B cell (primary cell): ENCODE results near the gene EPB41L4B. TPM values are rescaled to one million over a fixed set of nuclear protein-coding genes. Genes with fewer than 3 reads are reported as not detected.
A peak's percentile ranks its signal among the peaks of the same experiment; 100 is the strongest.

Experiments
- ATAC-seq: fragments of 200-7000 bp; cut with Tn5 transposase; one replicate; pipeline ENCODE4 v1.10.0; 2021; ENCODE audit warnings: low read depth, mild to moderate bottlenecking, moderate number of reproducible peaks, moderate library complexity
- CTCF ChIA-PET: fragments of 350-600 bp; sonication (Branson Sonifier 250); formaldehyde crosslinking; loops from one replicate; lab custom pipeline; 2021; ENCODE audit warnings: antibody characterized with exemption, inconsistent platforms; lab: Charles Lee
- POLR2A ChIA-PET: fragments of 350-600 bp; sonication (Branson Sonifier 250); formaldehyde crosslinking; loops from one replicate; lab custom pipeline; 2021; ENCODE audit warnings: antibody characterized with exemption; lab: Charles Lee
- DNase-seq: peaks from one replicate; pipeline ENCODE4 v3.0.0; 2013
- H2AFZ ChIP-seq: 2 replicates; pipeline ENCODE4 v1.6.1; 2012; ENCODE audit warnings: mild to moderate bottlenecking, low read depth, low read length; ENCODE audit not compliant: insufficient read depth, poor library complexity, severe bottlenecking
- H3K27ac ChIP-seq, 2 donors: 1 replicate in 1 of 2; 2 replicates in 1 of 2; pipeline ENCODE4 v1.5.1; 2012 to 2013; ENCODE audit warnings: low read length in 2 of 2, mild to moderate bottlenecking in 2 of 2, moderate library complexity in 1 of 2
- H3K27me3 ChIP-seq, 4 experiments: fragments of 200-600 bp in 1 of 4; sonication (generic) in 1 of 4; replicated peaks in 1 of 4; 1 replicate in 2 of 4; 2 replicates in 2 of 4; pipeline versions ENCODE4 v1.6.1 to v1.7.0; 2013 to 2016; ENCODE audit warnings: low read length in 3 of 4, mild to moderate bottlenecking in 2 of 4, mixed read lengths in 1 of 4, moderate library complexity in 1 of 4; ENCODE audit not compliant: insufficient read depth in 4 of 4, control insufficient read depth in 3 of 4; ENCODE audit errors: control extremely low read depth in 1 of 4
- H3K36me3 ChIP-seq, 2 experiments: replicated peaks in 1 of 2; 1 replicate in 1 of 2; 2 replicates in 1 of 2; pipeline versions ENCODE4 v1.6.1 to v1.7.1; 2013; ENCODE audit warnings: low read length in 1 of 2; ENCODE audit not compliant: insufficient read depth in 2 of 2, control insufficient read depth in 1 of 2; ENCODE audit errors: control extremely low read depth in 1 of 2, extremely low read depth in 1 of 2
- H3K4me1 ChIP-seq, 2 donors: fragments of 200-600 bp in 1 of 2; sonication (generic) in 1 of 2; 1 replicate in 1 of 2; 2 replicates in 1 of 2; pipeline versions ENCODE4 v1.5.1 to v1.6.1; 2013 to 2017; ENCODE audit warnings: low read length in 2 of 2; ENCODE audit not compliant: control insufficient read depth in 2 of 2, insufficient read depth in 2 of 2
- H3K4me2 ChIP-seq: replicated peaks from 2 replicates; pipeline ENCODE3; 2012; ENCODE audit warnings: mild to moderate bottlenecking, low read depth, low read length; ENCODE audit not compliant: poor library complexity, severe bottlenecking
- H3K4me3 ChIP-seq, 5 experiments: fragments of 200-600 bp in 1 of 5; sonication (generic) in 1 of 5; 1 replicate in 3 of 5; 2 replicates in 2 of 5; pipeline versions ENCODE4 v1.5.1 to v1.7.0; 2011 to 2016; ENCODE audit warnings: low read length in 4 of 5, mild to moderate bottlenecking in 4 of 5, low read depth in 2 of 5, control low read depth in 1 of 5, moderate library complexity in 1 of 5; ENCODE audit not compliant: insufficient read depth in 1 of 5; ENCODE audit errors: control extremely low read depth in 1 of 5, extremely low read depth in 1 of 5
- H3K79me2 ChIP-seq: fragments of 200-600 bp; sonication (generic); one replicate; pipeline ENCODE4 v1.6.0; 2016; ENCODE audit warnings: low read length; ENCODE audit not compliant: control insufficient read depth, insufficient read depth
- H3K9ac ChIP-seq: fragments of 200-600 bp; sonication (generic); 2 replicates; pipeline ENCODE4 v1.6.1; 2017; ENCODE audit warnings: mild to moderate bottlenecking, low read length, moderate library complexity
- H3K9me3 ChIP-seq, 3 donors: one replicate each; pipeline versions ENCODE4 v1.6.1 to v1.7.1; 2013; ENCODE audit warnings: low read length in 2 of 3; ENCODE audit not compliant: control insufficient read depth in 2 of 3, insufficient read depth in 1 of 3; ENCODE audit errors: control extremely low read depth in 1 of 3
- H4K20me1 ChIP-seq: 2 replicates; pipeline ENCODE4 v1.6.0; 2012; ENCODE audit warnings: mild to moderate bottlenecking, low read length; ENCODE audit not compliant: insufficient read depth, control insufficient read depth, poor library complexity, severe bottlenecking
- H3K27ac Mint-ChIP-seq: one replicate; pipeline ENCODE4 v1.8.0; 2021; ENCODE audit warnings: mixed read lengths
- H3K27me3 Mint-ChIP-seq: one replicate; pipeline ENCODE4 v1.8.0; 2021; ENCODE audit warnings: mixed read lengths
- H3K4me1 Mint-ChIP-seq: one replicate; pipeline ENCODE4 v1.8.0; 2021; ENCODE audit warnings: mixed read lengths
- H3K4me3 Mint-ChIP-seq: one replicate; pipeline ENCODE4 v1.8.0; 2021; ENCODE audit warnings: mixed read lengths
- H3K9me3 Mint-ChIP-seq: one replicate; pipeline ENCODE4 v1.8.0; 2022; ENCODE audit warnings: mixed read lengths; ENCODE audit not compliant: insufficient read depth
- EZH2 ChIP-seq: IDR thresholded peaks from 2 replicates; pipeline ENCODE4 v1.6.1; 2012; ENCODE audit warnings: borderline replicate concordance, low read depth, mild to moderate bottlenecking, moderate library complexity, low read length; ENCODE audit not compliant: insufficient read depth, poor library complexity, severe bottlenecking
- WGBS: methylation state at CpG from one replicate; pipeline ENCODE4 v1.1.5; 2013; ENCODE audit warnings: missing lambda C conversion rate; ENCODE audit not compliant: insufficient coverage; 5-methylcytosine and 5-hydroxymethylcytosine counted together
- intact Hi-C: fragments of 100-400 bp; cut with micrococcal nuclease; formaldehyde crosslinking; loops from one replicate; pipeline ENCODE4 v1.10.0; 2022
- polyA plus RNA-seq: library from polyadenylated mRNA; depleted of rRNA; stranded (reverse); fragments of >200 nt; gene quantifications from 2 replicates; pipeline ENCODE4 v1.2.3, GENCODE V29; 2012
- total RNA-seq, 2 donors: library from RNA; stranded (reverse); fragments of 120-200 nt in 1 of 2; gene quantifications; 1 replicate in 1 of 2; 2 replicates in 1 of 2; pipeline versions ENCODE4 v1.2.3 to v1.2.4, GENCODE V29; 2013 to 2022
- TF ChIP-seq, protein P1 (sequence below): fragments of 200-600 bp; IDR thresholded peaks from one replicate; pipeline ENCODE4 v1.8.0; 2022; ENCODE audit warnings: antibody characterized with exemption, mild to moderate bottlenecking

Gene EPB41L4B
- total and polyA plus RNA-seq, 2 donors (not counting 1 experiment from before 2014, with no cell fraction given): 2.9 TPM; not detected in 1

DNA sequence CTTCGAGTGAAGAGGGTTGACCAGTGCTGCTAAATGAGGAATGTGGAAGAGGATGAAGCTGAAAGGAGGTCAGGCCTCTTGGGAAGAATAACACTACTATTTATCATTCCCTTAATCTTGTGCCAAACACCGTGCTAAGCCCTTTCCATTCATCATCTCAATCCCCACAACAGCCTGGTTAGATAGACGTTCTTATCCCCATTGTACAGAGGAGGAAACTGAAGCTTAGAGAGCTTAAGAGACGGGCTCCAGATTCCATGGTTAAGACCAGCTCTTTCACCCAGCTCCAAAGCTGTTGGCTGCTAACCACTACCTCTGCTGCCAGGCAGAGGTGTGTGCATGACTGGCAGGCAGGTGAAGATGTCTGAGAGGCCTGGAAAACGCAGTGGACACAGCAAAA is 868 bp upstream of the EPB41L4B start:
- H2AFZ ChIP-seq: no peak overlapping the region
- peaks cover 70% of the 10 kb centered on the region for H3K27me3 Mint-ChIP-seq
- POLR2A ChIA-PET: interaction anchor here (0.6 kb wide), 1 partner anchor 25 kb away, joined by 6 read pairs; no protein-coding TSS in a partner anchor
- H3K4me1 Mint-ChIP-seq: peaks cover 13% of the 10 kb centered on the region
- intact Hi-C loops: loop anchor here (2.0 to 5.0 kb wide), 3 partner anchors 77 to 309 kb away; partner anchors contain the start of gene CTNNAL1
- peak overlapping the region; percentile 89 for H3K4me3 Mint-ChIP-seq
- no peaks in the 10 kb centered on the region for H4K20me1 ChIP-seq
- no peak for TF ChIP-seq EZH2
- TF ChIP-seq, protein P1, sequence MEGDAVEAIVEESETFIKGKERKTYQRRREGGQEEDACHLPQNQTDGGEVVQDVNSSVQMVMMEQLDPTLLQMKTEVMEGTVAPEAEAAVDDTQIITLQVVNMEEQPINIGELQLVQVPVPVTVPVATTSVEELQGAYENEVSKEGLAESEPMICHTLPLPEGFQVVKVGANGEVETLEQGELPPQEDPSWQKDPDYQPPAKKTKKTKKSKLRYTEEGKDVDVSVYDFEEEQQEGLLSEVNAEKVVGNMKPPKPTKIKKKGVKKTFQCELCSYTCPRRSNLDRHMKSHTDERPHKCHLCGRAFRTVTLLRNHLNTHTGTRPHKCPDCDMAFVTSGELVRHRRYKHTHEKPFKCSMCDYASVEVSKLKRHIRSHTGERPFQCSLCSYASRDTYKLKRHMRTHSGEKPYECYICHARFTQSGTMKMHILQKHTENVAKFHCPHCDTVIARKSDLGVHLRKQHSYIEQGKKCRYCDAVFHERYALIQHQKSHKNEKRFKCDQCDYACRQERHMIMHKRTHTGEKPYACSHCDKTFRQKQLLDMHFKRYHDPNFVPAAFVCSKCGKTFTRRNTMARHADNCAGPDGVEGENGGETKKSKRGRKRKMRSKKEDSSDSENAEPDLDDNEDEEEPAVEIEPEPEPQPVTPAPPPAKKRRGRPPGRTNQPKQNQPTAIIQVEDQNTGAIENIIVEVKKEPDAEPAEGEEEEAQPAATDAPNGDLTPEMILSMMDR: no peak
- ATAC-seq (no peak), DNase-seq (no peak)
- H3K9me3 Mint-ChIP-seq: no peaks in the 10 kb centered on the region
- CTCF ChIA-PET: interaction anchor here (0.6 kb wide), 1 partner anchor 88 kb away, joined by 4 read pairs; no protein-coding TSS in a partner anchor
- H3K79me2 ChIP-seq: no peaks in the 10 kb centered on the region
- no peak overlapping the region for H3K9ac ChIP-seq
- peaks cover 12 to 13% of the 10 kb centered on the region in 2 donors for H3K4me1 ChIP-seq
- no peak overlapping the region for H3K4me2 ChIP-seq
- whole genome bisulfite sequencing: 72% methylated on average over 3 of the region's 5 CpGs
- no peaks in the 10 kb centered on the region for H3K36me3 ChIP-seq
- H3K9me3 ChIP-seq: peaks cover 0 to 7% (median 0%) of the 10 kb centered on the region in 3 donors
- peaks cover 0 to 51% (median 27%) of the 10 kb centered on the region in 4 experiments for H3K27me3 ChIP-seq
- H3K4me3 ChIP-seq: no peak overlapping the region
- no peak overlapping the region for H3K27ac Mint-ChIP-seq
- no peak overlapping the region for H3K27ac ChIP-seq

DNA sequence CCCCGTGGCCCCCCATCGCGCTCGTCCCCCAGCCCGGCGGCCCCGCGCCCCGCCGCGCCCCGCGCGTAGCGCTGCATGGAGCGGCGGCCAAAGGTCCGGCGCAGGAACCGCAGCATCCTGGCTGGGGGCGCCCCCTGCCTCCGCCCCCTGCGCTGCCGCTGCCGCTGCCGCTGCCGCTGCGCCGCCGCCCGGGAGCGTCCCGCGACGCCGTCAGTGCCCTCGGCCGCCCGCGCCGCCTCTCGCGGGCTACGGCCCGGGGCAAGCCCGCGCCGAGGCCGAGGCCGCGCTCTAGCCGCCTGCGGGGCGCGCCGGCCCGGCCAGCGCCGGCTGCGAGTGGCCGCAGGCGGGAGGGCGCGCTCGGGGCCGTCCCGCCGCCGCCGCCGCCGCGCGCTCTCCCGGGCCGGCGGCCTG is 523 bp downstream of the EPB41L4B start:
- H3K4me1 Mint-ChIP-seq: peaks cover 13% of the 10 kb centered on the region
- H3K4me2 ChIP-seq: peak overlapping the region; percentile 57
- peak; percentile 15 for ATAC-seq
- TF ChIP-seq EZH2: no peak
- TF ChIP-seq, protein P1: no peak
- H3K27ac Mint-ChIP-seq: no peak overlapping the region
- ChIA-PET CTCF (no interaction called here), POLR2A (no interaction called here)
- WGBS: under 1% methylated on average over 77 of the region's 77 CpGs
- no peak overlapping the region for H2AFZ ChIP-seq
- H3K27me3 Mint-ChIP-seq: peaks cover 72% of the 10 kb centered on the region
- no peak overlapping the region for H3K4me3 ChIP-seq
- peaks cover 0 to 56% (median 28%) of the 10 kb centered on the region in 4 experiments for H3K27me3 ChIP-seq
- H3K27ac ChIP-seq: no peak overlapping the region
- intact Hi-C loops: loop anchor here (2.0 to 5.0 kb wide), 3 partner anchors 76 to 308 kb away; partner anchors contain the start of gene CTNNAL1
- no peak overlapping the region for H3K4me3 Mint-ChIP-seq
- no peak overlapping the region for H3K9ac ChIP-seq
- DNase-seq: no peak
- H3K4me1 ChIP-seq: peaks cover 12 to 13% of the 10 kb centered on the region in 2 donors
- no peaks in the 10 kb centered on the region for H3K36me3 ChIP-seq
- no peaks in the 10 kb centered on the region for H3K9me3 Mint-ChIP-seq
- H3K79me2 ChIP-seq: no peaks in the 10 kb centered on the region
- H3K9me3 ChIP-seq: peaks cover 0 to 6% (median 0%) of the 10 kb centered on the region in 3 donors
- no peaks in the 10 kb centered on the region for H4K20me1 ChIP-seq
